K562 (cell line): ENCODE data around the gene MICAL2. TPM values are rescaled to one million over a fixed set of nuclear protein-coding genes. Genes with fewer than 3 reads are reported as not detected.

Source experiments
- ATF6 ChIP-seq: sonication (generic); formaldehyde crosslinking; IDR thresholded peaks from 2 replicates; pipeline ENCODE4 v1.4.0; 2020; ENCODE audit warnings: mild to moderate bottlenecking, missing genetic modification reagents
- C11orf30 ChIP-seq: fragments of 450-650 bp; IDR thresholded peaks from 2 replicates; pipeline ENCODE4 v1.6.1; 2016; ENCODE audit warnings: low read depth, mild to moderate bottlenecking
- CUX1 ChIP-seq: fragments of 200-800 bp; sonication (Bioruptor generic); IDR thresholded peaks from 2 replicates; pipeline ENCODE4 v1.6.1; 2016; ENCODE audit warnings: missing genetic modification characterization, missing compliant biosample characterization
- GTF2F1 ChIP-seq: IDR thresholded peaks from 2 replicates; pipeline ENCODE4 v1.6.1; 2011; ENCODE audit warnings: low read depth, low read length, improper control_type of control experiment
- HDAC2 ChIP-seq: fragments of 450-650 bp; IDR thresholded peaks from 2 replicates; pipeline ENCODE4 v1.6.1; 2016; ENCODE audit warnings: mild to moderate bottlenecking
- HMG20B ChIP-seq: fragments of 250-450 bp; sonication (Bioruptor Pico); IDR thresholded peaks from 2 replicates; pipeline ENCODE4 v1.5.0; 2021; ENCODE audit warnings: mild to moderate bottlenecking
- KDM2B ChIP-seq: fragments of 250-450 bp; sonication (Bioruptor Pico); IDR thresholded peaks from 2 replicates; pipeline ENCODE4 v1.8.0; 2021; ENCODE audit warnings: mild to moderate bottlenecking, moderate library complexity
- KLF1 ChIP-seq: fragments of 450-650 bp; IDR thresholded peaks from 2 replicates; pipeline ENCODE4 v1.6.1; 2016; ENCODE audit warnings: missing genetic modification characterization, missing compliant biosample characterization
- NEUROD1 ChIP-seq: fragments of 150-350 bp; IDR thresholded peaks from 2 replicates; pipeline ENCODE4 v1.6.1; 2014; ENCODE audit warnings: borderline replicate concordance, low read length, low read depth; ENCODE audit not compliant: partially characterized antibody
- PHF8 ChIP-seq: fragments of 200-600 bp; sonication (generic); IDR thresholded peaks from 2 replicates; pipeline ENCODE4 v1.6.1; 2012; ENCODE audit warnings: mixed run types, mild to moderate bottlenecking, inconsistent platforms, low read length, moderate library complexity, borderline replicate concordance
- PTTG1 ChIP-seq: fragments of 450-650 bp; IDR thresholded peaks from 2 replicates; pipeline ENCODE4 v1.6.1; 2016; ENCODE audit warnings: low read depth, mild to moderate bottlenecking, missing genetic modification characterization, missing compliant biosample characterization
- ZBTB34 ChIP-seq: fragments of 250-450 bp; sonication (Bioruptor Pico); IDR thresholded peaks from 2 replicates; pipeline ENCODE4 v1.8.0; 2021; ENCODE audit warnings: mild to moderate bottlenecking, moderate library complexity
- ZFP36 ChIP-seq: fragments of 150-350 bp; IDR thresholded peaks from 2 replicates; pipeline ENCODE4 v1.6.1; 2018; ENCODE audit warnings: low read length, low read depth; ENCODE audit not compliant: partially characterized antibody
- ZNF197 ChIP-seq: fragments of 200-800 bp; sonication (Bioruptor generic); IDR thresholded peaks from 2 replicates; pipeline ENCODE4 v1.6.1; 2016; ENCODE audit warnings: low read depth, missing genetic modification characterization, missing compliant biosample characterization
- ZNF449 ChIP-seq: fragments of 250-450 bp; sonication (Bioruptor Pico); IDR thresholded peaks from 2 replicates; pipeline ENCODE4 v1.8.0; 2022; ENCODE audit warnings: moderate library complexity, mild to moderate bottlenecking, inconsistent platforms
- ZNF695 ChIP-seq: fragments of 450-650 bp; formaldehyde crosslinking; IDR thresholded peaks from 2 replicates; pipeline ENCODE4 v1.4.0; 2020; ENCODE audit warnings: mild to moderate bottlenecking, moderate library complexity
- polyA plus RNA-seq, 8 experiments: library from polyadenylated mRNA; depleted of rRNA in 4 of 8; stranded (reverse) in 5 of 8; unstranded in 3 of 8; fragments of >200 nt; fragmentation: Nextera tagmentation in 2 of 8; fragmentation: Illumina TruSeq in 1 of 8; extraction: Ambion mirVana in 2 of 8; extraction: Trizol in 1 of 8; gene quantifications; 2 replicates each; pipeline versions ENCODE4 v1.2.1 to v1.2.3, GENCODE V29; 2011 to 2014; ENCODE audit warnings: inconsistent platforms in 1 of 8, missing spikeins in 1 of 8
- total RNA-seq, 7 experiments: library from RNA; depleted of rRNA in 6 of 7; stranded (reverse); fragments of >200 nt in 6 of 7; fragmentation: Illumina TruSeq in 2 of 7; extraction: Trizol in 2 of 7; gene quantifications; 2 replicates each; pipeline versions ENCODE4 v1.2.1 to v1.2.3, GENCODE V29; 2011 to 2021; ENCODE audit warnings: low replicate concordance in 1 of 7

Gene MICAL2
- total and polyA plus RNA-seq, 9 of the 15 experiments (the other 6 are each of a cell fraction or from before 2014, with no cell fraction given) = 4.7 to 64.2 (median 33.6) TPM

GRCh38 chr11:12199231-12199948 is 89.0 kb downstream of the MICAL2 start (continued):
- no peak for TF ChIP-seq CUX1 (CRISPR knock-in tag)
- TF ChIP-seq ATF6 (CRISPR knock-in tag) = no peak
- TF ChIP-seq KDM2B (CRISPR knock-in tag) = no peak
- no peak for TF ChIP-seq ZNF449 (CRISPR knock-in tag)
- TF ChIP-seq HMG20B (CRISPR knock-in tag) = no peak
- no peak for TF ChIP-seq C11orf30
- TF ChIP-seq NEUROD1 = peak; percentile 1
- no peak for TF ChIP-seq GTF2F1
- no peak for TF ChIP-seq ZNF695 (CRISPR knock-in tag)
- no peak for TF ChIP-seq ZNF197 (CRISPR knock-in tag)
- no peak for TF ChIP-seq PHF8
- no peak for TF ChIP-seq HDAC2
- TF ChIP-seq ZFP36 = peak; percentile 39
- TF ChIP-seq KLF1 (tag) = no peak
- TF ChIP-seq ZBTB34 (CRISPR knock-in tag) = no peak
- TF ChIP-seq PTTG1 (tag) = no peak
